ENCODE results near the gene RPP25L. TPM values are rescaled to one million over a fixed set of nuclear protein-coding genes. Genes with fewer than 3 reads are reported as not detected.

Gene RPP25L
- polyA plus RNA-seq, 1 experiment, result 19.4 TPM

DNA sequence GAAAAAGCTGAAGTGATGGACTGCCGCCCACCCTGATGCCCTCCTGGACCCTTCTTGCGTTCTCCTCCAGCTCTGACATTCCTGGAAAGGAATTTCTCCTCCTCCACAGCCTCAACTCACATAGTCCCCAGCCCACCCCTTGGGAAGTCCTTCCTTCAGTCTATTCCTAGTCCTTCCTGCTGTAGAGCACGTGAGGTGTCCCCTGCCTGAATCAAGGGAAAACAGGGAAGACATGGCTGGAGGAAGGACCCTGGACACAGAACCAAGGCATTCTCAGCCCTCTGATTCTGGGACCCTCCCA, 13.2 kb upstream of the RPP25L start:
- CTCF ChIA-PET, result interaction anchor here (1.4 to 2.1 kb wide), 3 partner anchors 9 to 221 kb away, joined by 4 to 22 read pairs (median 6); no protein-coding TSS in a partner anchor
- no peak overlapping the region for H3K27ac ChIP-seq (ENCODE audit: low read depth, low read length)
- no peak overlapping the region for H3K4me3 ChIP-seq (ENCODE audit: low read depth, low read length)
- TF ChIP-seq CTCF (IDR thresholded peaks at IDR 0.05; ENCODE audit: low read depth, low read length), result no peak
- POLR2A ChIA-PET, result interaction anchor here (0.6 kb wide), 1 partner anchor 270 kb away, joined by 4 read pairs; no protein-coding TSS in a partner anchor
- H3K9me3 ChIP-seq (ENCODE audit: control insufficient read depth, insufficient read depth, low read length), result no peaks in the 10 kb centered on the region; the same call in 1 of the 2 replicates
- DNase-seq (ENCODE audit: low read depth, low spot score), result no peak
- peaks cover 71% of the 10 kb centered on the region for H3K27me3 ChIP-seq (ENCODE audit: control insufficient read depth, insufficient read depth, low read length)

- DNase-seq (ENCODE audit: low read depth, low spot score), result no peak
- TF ChIP-seq CTCF (IDR thresholded peaks at IDR 0.05; ENCODE audit: low read depth, low read length), result no peak
- ChIA-PET POLR2A (interaction anchor here (0.6 kb wide), 1 partner anchor 269 kb away, joined by 4 read pairs; no protein-coding TSS in a partner anchor), CTCF (interaction anchor here (1.6 to 2.1 kb wide), 2 partner anchors 9 to 221 kb away, joined by 6 to 22 read pairs; no protein-coding TSS in a partner anchor)
- Histone ChIP-seq H3K4me3 (ENCODE audit: low read depth, low read length) (no peak overlapping the region), H3K27ac (ENCODE audit: low read depth, low read length) (no peak overlapping the region), H3K27me3 (ENCODE audit: control insufficient read depth, insufficient read depth, low read length) (peaks cover 66% of the 10 kb centered on the region), H3K9me3 (ENCODE audit: control insufficient read depth, insufficient read depth, low read length) (no peaks in the 10 kb centered on the region; the same call in 1 of the 2 replicates)
These were observed 12.7 kb upstream of the RPP25L start for GRCh38 chr9:34624475-34625185.

DNA sequence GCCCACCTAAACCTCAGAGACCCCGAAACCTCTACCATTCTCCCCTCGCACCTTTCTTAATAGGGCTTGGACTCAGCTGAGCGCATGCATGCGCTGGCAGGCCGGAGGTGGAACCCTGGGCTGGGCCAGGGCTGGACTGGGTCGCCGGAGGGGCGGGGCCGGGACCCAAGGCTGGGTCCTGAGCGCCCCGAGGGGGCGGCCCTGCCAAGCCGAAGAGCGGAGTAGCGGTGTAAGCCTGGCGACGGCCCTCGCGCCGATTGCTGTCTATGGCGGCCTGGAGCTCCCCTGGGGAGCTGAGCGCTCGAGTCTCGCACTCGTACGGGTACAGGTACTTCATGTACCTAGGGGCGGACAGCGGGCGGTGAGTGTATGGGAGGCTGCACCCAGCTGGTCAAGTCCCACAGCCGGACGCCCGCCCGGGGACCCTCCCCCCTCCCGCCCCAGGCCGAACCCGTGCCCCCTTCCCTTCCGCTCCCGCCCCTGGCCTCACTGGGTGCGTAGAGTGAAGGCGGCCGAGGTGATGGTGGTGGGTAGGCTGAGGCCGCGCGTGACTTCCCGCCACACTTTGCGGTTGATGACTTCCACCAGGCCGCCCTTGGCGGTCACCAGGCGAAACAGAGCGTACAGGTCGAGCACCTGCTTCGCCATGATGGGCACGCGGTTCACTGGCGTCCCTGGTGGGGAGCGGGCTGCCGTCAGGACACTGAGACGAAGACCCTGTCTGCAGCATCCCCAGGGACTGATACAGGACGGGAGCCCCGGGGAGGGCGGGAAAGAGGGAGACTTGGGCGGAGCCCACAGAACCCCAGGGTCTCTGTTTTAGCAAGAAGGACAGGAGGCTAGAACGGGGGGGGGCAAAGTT, 11.7 kb upstream of the RPP25L start:
- Histone ChIP-seq H3K4me3 (ENCODE audit: low read depth, low read length) (no peak overlapping the region), H3K27me3 (ENCODE audit: control insufficient read depth, insufficient read depth, low read length) (peaks cover 58% of the 10 kb centered on the region), H3K9me3 (ENCODE audit: control insufficient read depth, insufficient read depth, low read length) (no peaks in the 10 kb centered on the region; the same call in 1 of the 2 replicates), H3K27ac (ENCODE audit: low read depth, low read length) (no peak overlapping the region)
- ChIA-PET POLR2A (interaction anchor here (0.8 kb wide), 1 partner anchor 14 kb away, joined by 3 read pairs; the partner anchor contains the start of gene SIGMAR1), CTCF (interaction anchor here (1.3 to 5.0 kb wide), 3 partner anchors 10 to 20 kb away, joined by 5 to 45 read pairs (median 7); no protein-coding TSS in a partner anchor)
- no peak for DNase-seq (ENCODE audit: low read depth, low spot score)
- TF ChIP-seq CTCF (IDR thresholded peaks at IDR 0.05; ENCODE audit: low read depth, low read length), result no peak

- Histone ChIP-seq H3K4me3 (ENCODE audit: low read depth, low read length) (peak within 1 kb of the TSS; percentile 96), H3K27me3 (ENCODE audit: control insufficient read depth, insufficient read depth, low read length) (peaks cover 26% of the 10 kb centered on the region), H3K9me3 (ENCODE audit: control insufficient read depth, insufficient read depth, low read length) (no peaks in the 10 kb centered on the region; the same call in 1 of the 2 replicates), H3K27ac (ENCODE audit: low read depth, low read length) (peak within 1 kb of the TSS; percentile 11)
- no peak for TF ChIP-seq CTCF (IDR thresholded peaks at IDR 0.05; ENCODE audit: low read depth, low read length)
- DNase-seq (ENCODE audit: low read depth, low spot score), result peak; percentile 82
- CTCF ChIA-PET, result interaction anchor here (0.6 to 5.0 kb wide), 13 partner anchors 9 to 217 kb away, joined by 3 to 45 read pairs (median 4); partner anchors contain the start of genes GALT, RPP25L and SIGMAR1
- POLR2A ChIA-PET, result interaction anchor here (0.7 to 1.5 kb wide), 4 partner anchors 8 to 27 kb away, joined by 3 to 15 read pairs (median 6); partner anchors contain the start of genes GALT, RPP25L and SIGMAR1
These were observed 8.4 kb upstream of the RPP25L start, which contains the start of gene DCTN3 for GRCh38 chr9:34620061-34620994. Gene DCTN3 (minus strand): TSS chr9:34620495. CDS start chr9:34620464, 31 bp downstream.
